HepG2 (cell line): Measurements from ENCODE around the gene SEBOX. TPM values are rescaled to one million over a fixed set of nuclear protein-coding genes. Genes with fewer than 3 reads are reported as not detected.

Source experiments
- FOSL2 ChIP-seq: sonication (generic); formaldehyde crosslinking; IDR thresholded peaks from 2 replicates; pipeline ENCODE4 v1.4.0; 2020; ENCODE audit warnings: missing genetic modification reagents
- FOXO1 ChIP-seq: sonication (generic); formaldehyde crosslinking; IDR thresholded peaks from 2 replicates; pipeline ENCODE4 v1.4.0; 2020; ENCODE audit warnings: missing genetic modification reagents
- KAT8 ChIP-seq: IDR thresholded peaks from 2 replicates; pipeline ENCODE4 v1.6.1; 2016; ENCODE audit warnings: missing genetic modification reagents, missing compliant biosample characterization
- MLLT10 ChIP-seq: sonication (generic); formaldehyde crosslinking; IDR thresholded peaks from 2 replicates; pipeline ENCODE4 v1.4.0; 2020; ENCODE audit warnings: missing genetic modification reagents
- NFATC3 ChIP-seq: sonication (generic); formaldehyde crosslinking; IDR thresholded peaks from 2 replicates; pipeline ENCODE4 v1.5.1; 2020; ENCODE audit warnings: mild to moderate bottlenecking, missing genetic modification reagents
- NFE2L2 ChIP-seq: fragments of 150-350 bp; IDR thresholded peaks from 2 replicates; pipeline ENCODE4 v1.6.1; 2014; ENCODE audit warnings: low read length
- NFKBIZ ChIP-seq: IDR thresholded peaks from 2 replicates; pipeline ENCODE4 v1.6.1; 2018; ENCODE audit warnings: missing genetic modification reagents, missing compliant biosample characterization
- RAD51 ChIP-seq: fragments of 450-650 bp; IDR thresholded peaks from 2 replicates; pipeline ENCODE4 v1.6.1; 2016; ENCODE audit warnings: borderline replicate concordance
- SRSF1 ChIP-seq: fragments of 200-400 bp; formaldehyde crosslinking; optimal IDR thresholded peaks from 2 replicates; pipeline ENCODE3; 2017; ENCODE audit warnings: mild to moderate bottlenecking, low read depth, low read length, moderate library complexity
- TBP ChIP-seq: sonication (generic); formaldehyde crosslinking; IDR thresholded peaks from 2 replicates; pipeline ENCODE4 v1.5.0; 2020; ENCODE audit warnings: missing genetic modification reagents
- ZBTB14 ChIP-seq: sonication (generic); formaldehyde crosslinking; IDR thresholded peaks from 2 replicates; pipeline ENCODE4 v1.4.0; 2020; ENCODE audit warnings: missing genetic modification reagents
- ZGPAT ChIP-seq: IDR thresholded peaks from 2 replicates; pipeline ENCODE4 v1.6.1; 2016; ENCODE audit warnings: mild to moderate bottlenecking
- ZNF432 ChIP-seq: sonication (generic); formaldehyde crosslinking; IDR thresholded peaks from 2 replicates; pipeline ENCODE4 v1.5.0; 2020; ENCODE audit warnings: missing genetic modification reagents, mild to moderate bottlenecking, borderline replicate concordance
- ZNF44 ChIP-seq: sonication (generic); formaldehyde crosslinking; IDR thresholded peaks from 2 replicates; pipeline ENCODE4 v1.5.1; 2020; ENCODE audit warnings: mild to moderate bottlenecking, missing genetic modification reagents
- ZNF512B ChIP-seq: sonication (generic); formaldehyde crosslinking; IDR thresholded peaks from 2 replicates; pipeline ENCODE4 v1.5.1; 2020; ENCODE audit warnings: missing genetic modification reagents, mild to moderate bottlenecking, borderline replicate concordance
- ZNF672 ChIP-seq: sonication (generic); formaldehyde crosslinking; IDR thresholded peaks from 2 replicates; pipeline ENCODE4 v1.8.1; 2022; ENCODE audit warnings: missing genetic modification reagents
- polyA plus RNA-seq, 8 experiments: library from polyadenylated mRNA; depleted of rRNA in 3 of 8; stranded (reverse) in 7 of 8; unstranded in 1 of 8; fragments of >200 nt; fragmentation: Illumina TruSeq in 4 of 8; extraction: Trizol in 4 of 8; gene quantifications; 2 replicates each; pipeline versions ENCODE4 v1.2.1 to v1.2.3, GENCODE V29; 2011 to 2016; ENCODE audit warnings: low read depth in 4 of 8, missing spikeins in 1 of 8, mixed read lengths in 1 of 8; ENCODE audit not compliant: insufficient read depth in 1 of 8
- total RNA-seq, 5 experiments: library from RNA; depleted of rRNA; stranded (reverse); fragments of >200 nt; fragmentation: Illumina TruSeq; extraction: Trizol; gene quantifications; 2 replicates each; pipeline ENCODE4 v1.2.3, GENCODE V29; 2016; ENCODE audit warnings: low read depth in 1 of 5
- TF ChIP-seq, protein P1 (sequence below): sonication (generic); formaldehyde crosslinking; IDR thresholded peaks from 2 replicates; pipeline ENCODE4 v1.9.0; 2021; ENCODE audit warnings: missing genetic modification reagents, borderline replicate concordance
- TF ChIP-seq, protein P2 (sequence below): sonication (generic); formaldehyde crosslinking; IDR thresholded peaks from 2 replicates; pipeline ENCODE4 v1.5.0; 2020; ENCODE audit warnings: missing genetic modification reagents
- TF ChIP-seq, protein P3 (sequence below): sonication (generic); formaldehyde crosslinking; conservative IDR thresholded peaks from 2 replicates; pipeline ENCODE4 v1.8.0; 2022; ENCODE audit warnings: mild to moderate bottlenecking, moderate library complexity, missing genetic modification reagents

SEBOX gene
- total and polyA plus RNA-seq, 2 of the 13 experiments (the other 11 are each of a cell fraction or from before 2014, with no cell fraction given), result not detected

- TF ChIP-seq, protein P1, sequence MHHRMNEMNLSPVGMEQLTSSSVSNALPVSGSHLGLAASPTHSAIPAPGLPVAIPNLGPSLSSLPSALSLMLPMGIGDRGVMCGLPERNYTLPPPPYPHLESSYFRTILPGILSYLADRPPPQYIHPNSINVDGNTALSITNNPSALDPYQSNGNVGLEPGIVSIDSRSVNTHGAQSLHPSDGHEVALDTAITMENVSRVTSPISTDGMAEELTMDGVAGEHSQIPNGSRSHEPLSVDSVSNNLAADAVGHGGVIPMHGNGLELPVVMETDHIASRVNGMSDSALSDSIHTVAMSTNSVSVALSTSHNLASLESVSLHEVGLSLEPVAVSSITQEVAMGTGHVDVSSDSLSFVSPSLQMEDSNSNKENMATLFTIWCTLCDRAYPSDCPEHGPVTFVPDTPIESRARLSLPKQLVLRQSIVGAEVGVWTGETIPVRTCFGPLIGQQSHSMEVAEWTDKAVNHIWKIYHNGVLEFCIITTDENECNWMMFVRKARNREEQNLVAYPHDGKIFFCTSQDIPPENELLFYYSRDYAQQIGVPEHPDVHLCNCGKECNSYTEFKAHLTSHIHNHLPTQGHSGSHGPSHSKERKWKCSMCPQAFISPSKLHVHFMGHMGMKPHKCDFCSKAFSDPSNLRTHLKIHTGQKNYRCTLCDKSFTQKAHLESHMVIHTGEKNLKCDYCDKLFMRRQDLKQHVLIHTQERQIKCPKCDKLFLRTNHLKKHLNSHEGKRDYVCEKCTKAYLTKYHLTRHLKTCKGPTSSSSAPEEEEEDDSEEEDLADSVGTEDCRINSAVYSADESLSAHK (CRISPR knock-in tag), result no peak
- no peak for TF ChIP-seq ZNF672
- TF ChIP-seq FOSL2 (CRISPR knock-in tag), result peak; percentile 75
- no peak for TF ChIP-seq NFATC3 (CRISPR knock-in tag)
- TF ChIP-seq TBP, result no peak
- TF ChIP-seq FOXO1, result peak; percentile 75
- TF ChIP-seq ZNF512B (CRISPR knock-in tag), result peak; percentile 61
- no peak for TF ChIP-seq ZNF432
- no peak for TF ChIP-seq NFE2L2
- no peak for TF ChIP-seq ZNF44 (CRISPR knock-in tag)
- peak; percentile 86; the same call in 1 of the 2 replicates for TF ChIP-seq NFKBIZ (CRISPR knock-in tag)
- TF ChIP-seq, protein P2, sequence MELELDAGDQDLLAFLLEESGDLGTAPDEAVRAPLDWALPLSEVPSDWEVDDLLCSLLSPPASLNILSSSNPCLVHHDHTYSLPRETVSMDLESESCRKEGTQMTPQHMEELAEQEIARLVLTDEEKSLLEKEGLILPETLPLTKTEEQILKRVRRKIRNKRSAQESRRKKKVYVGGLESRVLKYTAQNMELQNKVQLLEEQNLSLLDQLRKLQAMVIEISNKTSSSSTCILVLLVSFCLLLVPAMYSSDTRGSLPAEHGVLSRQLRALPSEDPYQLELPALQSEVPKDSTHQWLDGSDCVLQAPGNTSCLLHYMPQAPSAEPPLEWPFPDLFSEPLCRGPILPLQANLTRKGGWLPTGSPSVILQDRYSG, result no peak
- TF ChIP-seq MLLT10 (CRISPR knock-in tag), result no peak
- TF ChIP-seq SRSF1, result no peak
- TF ChIP-seq ZGPAT (CRISPR knock-in tag), result peak; percentile 92
- TF ChIP-seq, protein P3, sequence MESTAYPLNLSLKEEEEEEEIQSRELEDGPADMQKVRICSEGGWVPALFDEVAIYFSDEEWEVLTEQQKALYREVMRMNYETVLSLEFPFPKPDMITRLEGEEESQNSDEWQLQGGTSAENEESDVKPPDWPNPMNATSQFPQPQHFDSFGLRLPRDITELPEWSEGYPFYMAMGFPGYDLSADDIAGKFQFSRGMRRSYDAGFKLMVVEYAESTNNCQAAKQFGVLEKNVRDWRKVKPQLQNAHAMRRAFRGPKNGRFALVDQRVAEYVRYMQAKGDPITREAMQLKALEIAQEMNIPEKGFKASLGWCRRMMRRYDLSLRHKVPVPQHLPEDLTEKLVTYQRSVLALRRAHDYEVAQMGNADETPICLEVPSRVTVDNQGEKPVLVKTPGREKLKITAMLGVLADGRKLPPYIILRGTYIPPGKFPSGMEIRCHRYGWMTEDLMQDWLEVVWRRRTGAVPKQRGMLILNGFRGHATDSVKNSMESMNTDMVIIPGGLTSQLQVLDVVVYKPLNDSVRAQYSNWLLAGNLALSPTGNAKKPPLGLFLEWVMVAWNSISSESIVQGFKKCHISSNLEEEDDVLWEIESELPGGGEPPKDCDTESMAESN (CRISPR knock-in tag), result peak; percentile 90
- no peak for TF ChIP-seq RAD51
- TF ChIP-seq KAT8 (CRISPR knock-in tag), result peak; percentile 74
- TF ChIP-seq ZBTB14, result 0 out of 2 replicates have a peak, but pooled peaks have one; percentile 26
Measured at GRCh38 chr17:28370035-28370743, 5.2 kb upstream of the SEBOX start, which contains the start of gene VTN (continued).
